ENCODE results near the gene ZCCHC7.

- no peak for TF ChIP-seq CTCF (conservative IDR thresholded peaks at IDR 0.05)
- no peak for TF ChIP-seq ZFX (IDR thresholded peaks at IDR 0.05)
These were observed 252.5 kb downstream of the ZCCHC7 start for GRCh38 chr9:37372839-37373238.

Data from C4-2B (cell line).